ENCODE measurements around the gene IMPACT. TPM values are rescaled to one million over a fixed set of nuclear protein-coding genes. Genes with fewer than 3 reads are reported as not detected.

IMPACT gene
- polyA plus RNA-seq, 2 of the 4 experiments (the other 2 are of a cell fraction), result 10.9 to 27.1 TPM

DNA sequence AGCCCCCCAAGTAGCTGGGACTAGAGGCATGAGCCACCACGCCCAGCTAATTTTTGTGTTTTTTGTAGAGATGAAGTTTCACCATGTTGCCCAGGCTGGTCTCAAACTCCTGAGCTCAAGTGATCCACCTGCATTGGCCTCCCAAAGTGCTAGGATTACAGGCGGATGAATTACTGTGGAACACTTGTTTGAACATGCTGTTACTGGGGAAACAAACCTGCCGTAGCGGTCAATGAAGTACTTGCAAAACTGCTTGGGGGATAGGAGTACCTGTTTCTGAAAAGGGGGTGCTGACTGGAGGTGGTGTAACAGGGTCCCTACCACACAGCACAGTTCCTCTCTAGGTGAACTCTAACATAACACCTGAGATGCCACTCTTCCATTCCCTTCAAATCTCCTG lies 5.9 kb upstream of the IMPACT start:
- Histone ChIP-seq H3K27ac (no peak overlapping the region), H3K4me3 (no peak overlapping the region), H3K9me3 (no peaks in the 10 kb centered on the region), H3K4me2 (no peak overlapping the region), H3K4me1 (no peaks in the 10 kb centered on the region)
- TF ChIP-seq CHD2 (IDR thresholded peaks at IDR 0.05; ENCODE audit: low read length, partially characterized antibody) (no peak), ZSCAN20 (CRISPR knock-in tag; IDR thresholded peaks at IDR 0.05) (no peak), EHF (CRISPR knock-in tag; IDR thresholded peaks at IDR 0.05) (no peak), FOSL2 (IDR thresholded peaks at IDR 0.05) (no peak), FOSL2 (CRISPR knock-in tag; IDR thresholded peaks at IDR 0.05) (no peak), NPAS2 (CRISPR knock-in tag; IDR thresholded peaks at IDR 0.05; ENCODE audit: borderline replicate concordance) (no peak), POLR2AphosphoS2 (conservative IDR thresholded peaks at IDR 0.05; ENCODE audit: low read length) (no peak), ZNF302 (CRISPR knock-in tag; IDR thresholded peaks at IDR 0.05) (no peak)
- TF ChIP-seq, protein P1, sequence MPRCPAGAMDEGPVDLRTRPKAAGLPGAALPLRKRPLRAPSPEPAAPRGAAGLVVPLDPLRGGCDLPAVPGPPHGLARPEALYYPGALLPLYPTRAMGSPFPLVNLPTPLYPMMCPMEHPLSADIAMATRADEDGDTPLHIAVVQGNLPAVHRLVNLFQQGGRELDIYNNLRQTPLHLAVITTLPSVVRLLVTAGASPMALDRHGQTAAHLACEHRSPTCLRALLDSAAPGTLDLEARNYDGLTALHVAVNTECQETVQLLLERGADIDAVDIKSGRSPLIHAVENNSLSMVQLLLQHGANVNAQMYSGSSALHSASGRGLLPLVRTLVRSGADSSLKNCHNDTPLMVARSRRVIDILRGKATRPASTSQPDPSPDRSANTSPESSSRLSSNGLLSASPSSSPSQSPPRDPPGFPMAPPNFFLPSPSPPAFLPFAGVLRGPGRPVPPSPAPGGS (IDR thresholded peaks at IDR 0.05), result no peak
- ChIA-PET CTCF (no interaction called here), POLR2A (interaction anchor here (0.6 kb wide), 1 partner anchor 22 kb away, joined by 3 read pairs; no protein-coding TSS in a partner anchor)
- FAIRE-seq (no peak), ATAC-seq (no peak), DNase-seq (ENCODE audit: low read depth in 1 of 2, low spot score in 1 of 2) (no peak)
- WGBS (ENCODE audit: missing lambda C conversion rate), result 76% methylated on average over 4 of the region's 4 CpGs

DNA sequence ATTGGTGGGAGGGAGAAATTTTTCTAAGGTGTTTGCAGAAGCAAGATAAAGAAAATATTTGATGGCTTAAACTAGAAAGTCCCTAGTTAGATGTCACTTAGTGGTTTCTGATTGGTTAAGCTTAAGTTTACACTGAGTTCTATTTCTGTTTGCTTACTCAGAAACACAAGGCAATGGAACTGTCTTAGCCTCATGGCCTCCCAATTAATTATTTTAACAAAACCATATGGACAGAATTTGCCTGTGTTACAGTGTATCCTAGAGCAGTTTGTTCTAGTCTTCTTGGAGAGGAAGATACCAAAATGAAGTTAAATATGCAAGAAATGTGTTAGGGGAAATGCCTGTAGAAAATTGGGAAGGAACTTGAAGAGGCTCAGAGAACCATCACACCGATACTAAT lies 4.6 kb upstream of the IMPACT start:
- TF ChIP-seq, protein P2, sequence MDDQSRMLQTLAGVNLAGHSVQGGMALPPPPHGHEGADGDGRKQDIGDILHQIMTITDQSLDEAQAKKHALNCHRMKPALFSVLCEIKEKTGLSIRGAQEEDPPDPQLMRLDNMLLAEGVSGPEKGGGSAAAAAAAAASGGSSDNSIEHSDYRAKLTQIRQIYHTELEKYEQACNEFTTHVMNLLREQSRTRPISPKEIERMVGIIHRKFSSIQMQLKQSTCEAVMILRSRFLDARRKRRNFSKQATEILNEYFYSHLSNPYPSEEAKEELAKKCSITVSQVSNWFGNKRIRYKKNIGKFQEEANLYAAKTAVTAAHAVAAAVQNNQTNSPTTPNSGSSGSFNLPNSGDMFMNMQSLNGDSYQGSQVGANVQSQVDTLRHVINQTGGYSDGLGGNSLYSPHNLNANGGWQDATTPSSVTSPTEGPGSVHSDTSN (IDR thresholded peaks at IDR 0.05), result no peak
- no peak for TF ChIP-seq TP53 (CRISPR knock-in tag; IDR thresholded peaks at IDR 0.05)
- TF ChIP-seq, protein P3, sequence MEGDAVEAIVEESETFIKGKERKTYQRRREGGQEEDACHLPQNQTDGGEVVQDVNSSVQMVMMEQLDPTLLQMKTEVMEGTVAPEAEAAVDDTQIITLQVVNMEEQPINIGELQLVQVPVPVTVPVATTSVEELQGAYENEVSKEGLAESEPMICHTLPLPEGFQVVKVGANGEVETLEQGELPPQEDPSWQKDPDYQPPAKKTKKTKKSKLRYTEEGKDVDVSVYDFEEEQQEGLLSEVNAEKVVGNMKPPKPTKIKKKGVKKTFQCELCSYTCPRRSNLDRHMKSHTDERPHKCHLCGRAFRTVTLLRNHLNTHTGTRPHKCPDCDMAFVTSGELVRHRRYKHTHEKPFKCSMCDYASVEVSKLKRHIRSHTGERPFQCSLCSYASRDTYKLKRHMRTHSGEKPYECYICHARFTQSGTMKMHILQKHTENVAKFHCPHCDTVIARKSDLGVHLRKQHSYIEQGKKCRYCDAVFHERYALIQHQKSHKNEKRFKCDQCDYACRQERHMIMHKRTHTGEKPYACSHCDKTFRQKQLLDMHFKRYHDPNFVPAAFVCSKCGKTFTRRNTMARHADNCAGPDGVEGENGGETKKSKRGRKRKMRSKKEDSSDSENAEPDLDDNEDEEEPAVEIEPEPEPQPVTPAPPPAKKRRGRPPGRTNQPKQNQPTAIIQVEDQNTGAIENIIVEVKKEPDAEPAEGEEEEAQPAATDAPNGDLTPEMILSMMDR (IDR thresholded peaks at IDR 0.05), result no peak
- TF ChIP-seq, protein P4, sequence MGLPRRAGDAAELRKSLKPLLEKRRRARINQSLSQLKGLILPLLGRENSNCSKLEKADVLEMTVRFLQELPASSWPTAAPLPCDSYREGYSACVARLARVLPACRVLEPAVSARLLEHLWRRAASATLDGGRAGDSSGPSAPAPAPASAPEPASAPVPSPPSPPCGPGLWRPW (IDR thresholded peaks at IDR 0.05), result no peak
- TF ChIP-seq MAZ (IDR thresholded peaks at IDR 0.05; ENCODE audit: borderline replicate concordance, low read depth, low read length), result no peak
- TF ChIP-seq HOXB13 (CRISPR knock-in tag; IDR thresholded peaks at IDR 0.05; ENCODE audit: low read depth), result no peak
- TF ChIP-seq JUNB (IDR thresholded peaks at IDR 0.05), result no peak
- TF ChIP-seq, protein P1 (IDR thresholded peaks at IDR 0.05), result no peak
- no peak for TF ChIP-seq MAFK (IDR thresholded peaks at IDR 0.05; ENCODE audit: partially characterized antibody)
- TF ChIP-seq SMC3 (IDR thresholded peaks at IDR 0.05), result no peak
- no peak for TF ChIP-seq MYC (IDR thresholded peaks at IDR 0.05; ENCODE audit: borderline replicate concordance, low read length)
- no peak for TF ChIP-seq BHLHE40 (IDR thresholded peaks at IDR 0.05; ENCODE audit: low read depth, low read length)
- no peak for TF ChIP-seq HOXB5 (CRISPR knock-in tag; IDR thresholded peaks at IDR 0.05)
- FAIRE-seq (no peak), ATAC-seq (no peak), DNase-seq (ENCODE audit: low read depth in 1 of 2, low spot score in 1 of 2) (no peak)
- Histone ChIP-seq H3K4me2 (no peak overlapping the region), H3K27ac (no peak overlapping the region), H3K9me3 (no peaks in the 10 kb centered on the region), H3K4me1 (no peaks in the 10 kb centered on the region), H3K4me3 (no peak overlapping the region)
- WGBS (ENCODE audit: missing lambda C conversion rate), result 50% methylated on average over 1 of the region's 1 CpG
- CTCF ChIA-PET, result no interaction called here
- POLR2A ChIA-PET, result interaction anchor here (0.8 kb wide), 1 partner anchor 24 kb away, joined by 3 read pairs; no protein-coding TSS in a partner anchor
